Liver (tissue), 9 donors: ENCODE measurements around the gene CYTH3. TPM values are rescaled to one million over a fixed set of nuclear protein-coding genes. Genes with fewer than 3 reads are reported as not detected.

ENCODE experiments used
- DNase-seq: peaks from one replicate; pipeline ENCODE4 v3.0.0-alpha.2; 2017; ENCODE audit warnings: low spot score
- H3K27ac ChIP-seq, 2 donors: one replicate each; pipeline ENCODE4 v1.7.0; 2013; ENCODE audit warnings: inconsistent platforms in 2 of 2, low read length in 2 of 2, control low read depth in 1 of 2, low read depth in 1 of 2, mild to moderate bottlenecking in 1 of 2
- H3K27me3 ChIP-seq, 4 donors: one replicate each; pipeline versions ENCODE4 v1.6.1 to v1.7.0; 2013; ENCODE audit warnings: low read length in 3 of 4, inconsistent platforms in 1 of 4, mild to moderate bottlenecking in 1 of 4, moderate library complexity in 1 of 4; ENCODE audit not compliant: control insufficient read depth in 4 of 4, insufficient read depth in 4 of 4
- H3K36me3 ChIP-seq, 4 donors: one replicate each; pipeline versions ENCODE4 v1.6.1 to v1.7.0; 2013; ENCODE audit warnings: low read length in 3 of 4, mild to moderate bottlenecking in 3 of 4, low read depth in 1 of 4, moderate library complexity in 1 of 4; ENCODE audit not compliant: control insufficient read depth in 4 of 4, insufficient read depth in 3 of 4
- H3K4me1 ChIP-seq, 4 donors: one replicate each; pipeline versions ENCODE4 v1.6.1 to v1.7.0; 2013; ENCODE audit warnings: low read length in 3 of 4, mild to moderate bottlenecking in 3 of 4, moderate library complexity in 1 of 4; ENCODE audit not compliant: control insufficient read depth in 4 of 4, insufficient read depth in 4 of 4
- H3K4me3 ChIP-seq, 3 donors: one replicate each; pipeline versions ENCODE4 v1.6.1 to v1.7.0; 2013; ENCODE audit warnings: low read length in 3 of 3, control low read depth in 1 of 3, low read depth in 1 of 3, mild to moderate bottlenecking in 1 of 3
- H3K9ac ChIP-seq, 2 donors: one replicate each; pipeline ENCODE4 v1.7.0; 2013; ENCODE audit warnings: low read length in 2 of 2, mild to moderate bottlenecking in 2 of 2, moderate library complexity in 2 of 2, control low read depth in 1 of 2, low read depth in 1 of 2
- H3K9me3 ChIP-seq, 4 donors: one replicate each; pipeline versions ENCODE4 v1.6.1 to v1.7.0; 2013; ENCODE audit warnings: low read length in 3 of 4; ENCODE audit not compliant: control insufficient read depth in 4 of 4
- EGR1 ChIP-seq, 2 donors: IDR thresholded peaks; 2 replicates each; pipeline ENCODE4 v1.6.1; 2016 to 2018; ENCODE audit warnings: antibody characterized with exemption in 2 of 2, low read depth in 2 of 2
- FOXA1 ChIP-seq: IDR thresholded peaks from 2 replicates; pipeline ENCODE4 v1.6.1; 2016; ENCODE audit warnings: antibody characterized with exemption
- FOXA2 ChIP-seq: IDR thresholded peaks from 2 replicates; pipeline ENCODE4 v1.6.1; 2016; ENCODE audit warnings: antibody characterized with exemption
- GABPA ChIP-seq, 2 donors: IDR thresholded peaks in 1 of 2; conservative IDR thresholded peaks in 1 of 2; 2 replicates each; pipeline ENCODE4 v1.6.1; 2016; ENCODE audit warnings: antibody characterized with exemption in 2 of 2, mild to moderate bottlenecking in 1 of 2, moderate library complexity in 1 of 2
- HNF4A ChIP-seq, 2 donors: conservative IDR thresholded peaks; 2 replicates each; pipeline ENCODE4 v1.6.1; 2016; ENCODE audit warnings: antibody characterized with exemption in 2 of 2, mild to moderate bottlenecking in 2 of 2
- HNF4G ChIP-seq: IDR thresholded peaks from 2 replicates; pipeline ENCODE4 v1.6.1; 2016; ENCODE audit warnings: antibody characterized with exemption
- JUND ChIP-seq, 2 donors: IDR thresholded peaks; 2 replicates each; pipeline ENCODE4 v1.6.1; 2016; ENCODE audit warnings: antibody characterized with exemption in 2 of 2
- RAD21 ChIP-seq, 2 donors: IDR thresholded peaks; 2 replicates each; pipeline ENCODE4 v1.6.1; 2016; ENCODE audit warnings: antibody characterized with exemption in 2 of 2, mild to moderate bottlenecking in 2 of 2
- RXRA ChIP-seq, 2 donors: IDR thresholded peaks; 2 replicates each; pipeline ENCODE4 v1.6.1; 2017 to 2018; ENCODE audit warnings: antibody characterized with exemption in 2 of 2, mild to moderate bottlenecking in 1 of 2
- SP1 ChIP-seq: IDR thresholded peaks from 2 replicates; pipeline ENCODE4 v1.6.1; 2018; ENCODE audit warnings: antibody characterized with exemption, mild to moderate bottlenecking
- TAF1 ChIP-seq: conservative IDR thresholded peaks from 2 replicates; pipeline ENCODE4 v1.6.1; 2016; ENCODE audit warnings: antibody characterized with exemption, mild to moderate bottlenecking
- YY1 ChIP-seq: IDR thresholded peaks from 2 replicates; pipeline ENCODE4 v1.6.1; 2016; ENCODE audit warnings: antibody characterized with exemption, mild to moderate bottlenecking
- WGBS: extraction: QIAGEN DNeasy Blood & Tissue Kit; methylation state at CpG from one replicate; pipeline ENCODE4 v1.1.7; 2013; 5-methylcytosine and 5-hydroxymethylcytosine counted together
- polyA plus RNA-seq, 2 donors: library from polyadenylated mRNA; stranded (reverse) in 1 of 2; unstranded in 1 of 2; fragments of 200-250 nt in 1 of 2; fragments of >200 nt in 1 of 2; fragmentation: Nextera tagmentation in 1 of 2; extraction: Ambion mirVana in 1 of 2; gene quantifications; one replicate each; pipeline versions ENCODE4 v1.2.1 to v1.2.3, GENCODE V29; 2013 to 2015
- total RNA-seq, 2 donors: library from RNA; depleted of rRNA; stranded (reverse); fragments of >200 nt; gene quantifications; one replicate each; pipeline ENCODE4 v1.2.3, GENCODE V29; 2014
- TF ChIP-seq, protein P1 (sequence below): fragments of 150-350 bp; IDR thresholded peaks from 2 replicates; pipeline ENCODE4 v1.5.1; 2017; ENCODE audit warnings: improper control_type of control experiment, low read depth, low read length; ENCODE audit not compliant: missing input control
- TF ChIP-seq, protein P2 (sequence below): IDR thresholded peaks from 2 replicates; pipeline ENCODE4 v1.6.1; 2016; ENCODE audit warnings: antibody characterized with exemption
- TF ChIP-seq, protein P3 (sequence below): IDR thresholded peaks from 2 replicates; pipeline ENCODE4 v1.6.1; 2016; ENCODE audit warnings: antibody characterized with exemption
- TF ChIP-seq, protein P4 (sequence below): IDR thresholded peaks from 2 replicates; pipeline ENCODE4 v1.6.1; 2016; ENCODE audit warnings: antibody characterized with exemption
- TF ChIP-seq, protein P5 (sequence below): IDR thresholded peaks from 2 replicates; pipeline ENCODE4 v1.6.1; 2016; ENCODE audit warnings: antibody characterized with exemption, mild to moderate bottlenecking
- donor health status: healthy.
- donor health status: healthy.
- donor health status: healthy.
- donor health status: healthy.
- donor health status: healthy.

CYTH3 gene
- total and polyA plus RNA-seq, 4 donors: 1.1 to 6.3 (median 3.7) TPM

DNA sequence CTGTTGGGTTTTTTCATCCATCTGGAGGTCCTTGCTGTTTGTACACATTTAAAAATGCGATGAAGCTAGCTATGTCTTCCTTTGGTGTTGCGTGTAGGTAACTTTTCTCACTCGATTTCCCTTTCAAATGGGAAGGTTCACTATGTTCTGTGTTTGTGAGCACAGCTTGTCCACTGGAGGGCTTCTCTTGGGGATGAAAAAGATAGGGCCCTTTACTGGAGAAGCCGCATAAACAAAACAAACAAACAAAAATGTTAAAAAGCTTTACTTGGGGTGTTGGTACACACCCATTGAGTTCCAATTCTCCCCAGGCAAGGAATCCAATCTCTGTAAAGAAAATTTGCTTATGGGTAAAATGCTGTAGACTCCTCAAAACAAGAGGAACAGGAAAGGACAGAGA lies 23.4 kb downstream of the CYTH3 start:
- no peak overlapping the region for H3K9ac ChIP-seq
- 94% methylated on average over 4 of the region's 4 CpGs for WGBS
- H3K4me1 ChIP-seq: no peaks in the 10 kb centered on the region
- H3K27me3 ChIP-seq: no peaks in the 10 kb centered on the region
- H3K36me3 ChIP-seq: no peaks in the 10 kb centered on the region
- H3K27ac ChIP-seq: no peak overlapping the region
- DNase-seq: no peak
- H3K4me3 ChIP-seq: no peak overlapping the region
- TF ChIP-seq SP1 (no peak), FOXA1 (no peak), FOXA2 (no peak), HNF4A (conservative IDR thresholded peaks at IDR 0.05) (no peak), HNF4G (no peak), RAD21 (IDR thresholded peaks at IDR 0.05) (no peak), GABPA (IDR thresholded peaks at IDR 0.05 in 1 of 2, conservative IDR thresholded peaks at IDR 0.05 in 1 of 2) (no peak), RXRA (IDR thresholded peaks at IDR 0.05) (no peak), EGR1 (IDR thresholded peaks at IDR 0.05; ENCODE audit: low read depth in 2 of 2) (no peak), TAF1 (no peak), YY1 (no peak), JUND (IDR thresholded peaks at IDR 0.05) (no peak)
- TF ChIP-seq, protein P1, sequence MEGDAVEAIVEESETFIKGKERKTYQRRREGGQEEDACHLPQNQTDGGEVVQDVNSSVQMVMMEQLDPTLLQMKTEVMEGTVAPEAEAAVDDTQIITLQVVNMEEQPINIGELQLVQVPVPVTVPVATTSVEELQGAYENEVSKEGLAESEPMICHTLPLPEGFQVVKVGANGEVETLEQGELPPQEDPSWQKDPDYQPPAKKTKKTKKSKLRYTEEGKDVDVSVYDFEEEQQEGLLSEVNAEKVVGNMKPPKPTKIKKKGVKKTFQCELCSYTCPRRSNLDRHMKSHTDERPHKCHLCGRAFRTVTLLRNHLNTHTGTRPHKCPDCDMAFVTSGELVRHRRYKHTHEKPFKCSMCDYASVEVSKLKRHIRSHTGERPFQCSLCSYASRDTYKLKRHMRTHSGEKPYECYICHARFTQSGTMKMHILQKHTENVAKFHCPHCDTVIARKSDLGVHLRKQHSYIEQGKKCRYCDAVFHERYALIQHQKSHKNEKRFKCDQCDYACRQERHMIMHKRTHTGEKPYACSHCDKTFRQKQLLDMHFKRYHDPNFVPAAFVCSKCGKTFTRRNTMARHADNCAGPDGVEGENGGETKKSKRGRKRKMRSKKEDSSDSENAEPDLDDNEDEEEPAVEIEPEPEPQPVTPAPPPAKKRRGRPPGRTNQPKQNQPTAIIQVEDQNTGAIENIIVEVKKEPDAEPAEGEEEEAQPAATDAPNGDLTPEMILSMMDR: no peak
- TF ChIP-seq, protein P2, sequence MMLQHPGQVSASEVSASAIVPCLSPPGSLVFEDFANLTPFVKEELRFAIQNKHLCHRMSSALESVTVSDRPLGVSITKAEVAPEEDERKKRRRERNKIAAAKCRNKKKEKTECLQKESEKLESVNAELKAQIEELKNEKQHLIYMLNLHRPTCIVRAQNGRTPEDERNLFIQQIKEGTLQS: no peak
- TF ChIP-seq, protein P3, sequence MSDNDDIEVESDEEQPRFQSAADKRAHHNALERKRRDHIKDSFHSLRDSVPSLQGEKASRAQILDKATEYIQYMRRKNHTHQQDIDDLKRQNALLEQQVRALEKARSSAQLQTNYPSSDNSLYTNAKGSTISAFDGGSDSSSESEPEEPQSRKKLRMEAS: no peak
- TF ChIP-seq, protein P4, sequence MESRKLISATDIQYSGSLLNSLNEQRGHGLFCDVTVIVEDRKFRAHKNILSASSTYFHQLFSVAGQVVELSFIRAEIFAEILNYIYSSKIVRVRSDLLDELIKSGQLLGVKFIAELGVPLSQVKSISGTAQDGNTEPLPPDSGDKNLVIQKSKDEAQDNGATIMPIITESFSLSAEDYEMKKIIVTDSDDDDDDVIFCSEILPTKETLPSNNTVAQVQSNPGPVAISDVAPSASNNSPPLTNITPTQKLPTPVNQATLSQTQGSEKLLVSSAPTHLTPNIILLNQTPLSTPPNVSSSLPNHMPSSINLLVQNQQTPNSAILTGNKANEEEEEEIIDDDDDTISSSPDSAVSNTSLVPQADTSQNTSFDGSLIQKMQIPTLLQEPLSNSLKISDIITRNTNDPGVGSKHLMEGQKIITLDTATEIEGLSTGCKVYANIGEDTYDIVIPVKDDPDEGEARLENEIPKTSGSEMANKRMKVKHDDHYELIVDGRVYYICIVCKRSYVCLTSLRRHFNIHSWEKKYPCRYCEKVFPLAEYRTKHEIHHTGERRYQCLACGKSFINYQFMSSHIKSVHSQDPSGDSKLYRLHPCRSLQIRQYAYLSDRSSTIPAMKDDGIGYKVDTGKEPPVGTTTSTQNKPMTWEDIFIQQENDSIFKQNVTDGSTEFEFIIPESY: no peak
- TF ChIP-seq, protein P5, sequence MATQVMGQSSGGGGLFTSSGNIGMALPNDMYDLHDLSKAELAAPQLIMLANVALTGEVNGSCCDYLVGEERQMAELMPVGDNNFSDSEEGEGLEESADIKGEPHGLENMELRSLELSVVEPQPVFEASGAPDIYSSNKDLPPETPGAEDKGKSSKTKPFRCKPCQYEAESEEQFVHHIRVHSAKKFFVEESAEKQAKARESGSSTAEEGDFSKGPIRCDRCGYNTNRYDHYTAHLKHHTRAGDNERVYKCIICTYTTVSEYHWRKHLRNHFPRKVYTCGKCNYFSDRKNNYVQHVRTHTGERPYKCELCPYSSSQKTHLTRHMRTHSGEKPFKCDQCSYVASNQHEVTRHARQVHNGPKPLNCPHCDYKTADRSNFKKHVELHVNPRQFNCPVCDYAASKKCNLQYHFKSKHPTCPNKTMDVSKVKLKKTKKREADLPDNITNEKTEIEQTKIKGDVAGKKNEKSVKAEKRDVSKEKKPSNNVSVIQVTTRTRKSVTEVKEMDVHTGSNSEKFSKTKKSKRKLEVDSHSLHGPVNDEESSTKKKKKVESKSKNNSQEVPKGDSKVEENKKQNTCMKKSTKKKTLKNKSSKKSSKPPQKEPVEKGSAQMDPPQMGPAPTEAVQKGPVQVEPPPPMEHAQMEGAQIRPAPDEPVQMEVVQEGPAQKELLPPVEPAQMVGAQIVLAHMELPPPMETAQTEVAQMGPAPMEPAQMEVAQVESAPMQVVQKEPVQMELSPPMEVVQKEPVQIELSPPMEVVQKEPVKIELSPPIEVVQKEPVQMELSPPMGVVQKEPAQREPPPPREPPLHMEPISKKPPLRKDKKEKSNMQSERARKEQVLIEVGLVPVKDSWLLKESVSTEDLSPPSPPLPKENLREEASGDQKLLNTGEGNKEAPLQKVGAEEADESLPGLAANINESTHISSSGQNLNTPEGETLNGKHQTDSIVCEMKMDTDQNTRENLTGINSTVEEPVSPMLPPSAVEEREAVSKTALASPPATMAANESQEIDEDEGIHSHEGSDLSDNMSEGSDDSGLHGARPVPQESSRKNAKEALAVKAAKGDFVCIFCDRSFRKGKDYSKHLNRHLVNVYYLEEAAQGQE: no peak
- H3K9me3 ChIP-seq: no peaks in the 10 kb centered on the region

DNA sequence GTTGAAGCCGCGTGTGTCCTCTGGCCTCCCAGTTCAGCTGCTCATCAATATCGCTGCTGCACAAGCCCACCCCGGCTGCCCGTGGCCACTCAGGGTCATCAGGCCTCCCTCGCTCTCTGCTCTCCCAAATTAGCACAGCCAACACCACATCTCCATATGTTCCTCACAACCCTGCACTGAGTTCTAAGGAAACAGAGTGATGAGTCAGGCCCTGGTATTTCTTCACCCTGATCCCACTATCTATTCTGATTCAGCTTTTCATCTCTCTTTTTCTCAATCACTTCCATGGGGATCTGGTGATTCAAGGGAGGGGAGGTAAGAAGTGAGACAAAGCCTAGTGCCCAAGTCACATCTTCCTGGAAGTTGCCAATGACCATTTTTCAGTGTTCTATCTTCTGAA lies 23.8 kb downstream of the CYTH3 start:
- no peak for DNase-seq
- no peaks in the 10 kb centered on the region for H3K4me1 ChIP-seq
- H3K4me3 ChIP-seq: no peak overlapping the region
- H3K9me3 ChIP-seq: no peaks in the 10 kb centered on the region
- H3K9ac ChIP-seq: no peak overlapping the region
- WGBS: 91% methylated on average over 6 of the region's 6 CpGs
- no peak overlapping the region for H3K27ac ChIP-seq
- no peaks in the 10 kb centered on the region for H3K27me3 ChIP-seq
- H3K36me3 ChIP-seq: no peaks in the 10 kb centered on the region
- no peak for TF ChIP-seq EGR1 (IDR thresholded peaks at IDR 0.05; ENCODE audit: low read depth in 2 of 2)
- TF ChIP-seq, protein P1: no peak
- TF ChIP-seq, protein P2: no peak
- TF ChIP-seq, protein P4: no peak
- no peak for TF ChIP-seq FOXA2
- TF ChIP-seq, protein P3: no peak
- TF ChIP-seq GABPA (IDR thresholded peaks at IDR 0.05 in 1 of 2, conservative IDR thresholded peaks at IDR 0.05 in 1 of 2): no peak
- TF ChIP-seq SP1: no peak
